NCI-H1417 treated with DMSO at 0.1 percent for 48 hours (cell line): ENCODE measurements around the gene SUGP1.

Source experiments
- DNase-seq: peaks from one replicate; lab custom pipeline; 2025; lab: John Stamatoyannopoulos, UW

The SUGP1 gene

GRCh38 chr19:19341026-19341425 is 20.7 kb upstream of the SUGP1 start:
- no peak for DNase-seq

- no peak for DNase-seq
Observed at GRCh38 chr19:19338082-19338481, 17.8 kb upstream of the SUGP1 start.

GRCh38 chr19:19337120-19337519 is 16.8 kb upstream of the SUGP1 start:
- no peak for DNase-seq

GRCh38 chr19:19336597-19336996 is 16.3 kb upstream of the SUGP1 start:
- DNase-seq: no peak

GRCh38 chr19:19335408-19336158 is 15.3 kb upstream of the SUGP1 start:
- no peak for DNase-seq

GRCh38 chr19:19334989-19335344 is 14.7 kb upstream of the SUGP1 start:
- DNase-seq: no peak

- no peak for DNase-seq
Observed at GRCh38 chr19:19334063-19334988, 14.0 kb upstream of the SUGP1 start.

GRCh38 chr19:19329126-19329525 is 8.8 kb upstream of the SUGP1 start:
- DNase-seq: no peak

GRCh38 chr19:19327672-19328071 is 7.4 kb upstream of the SUGP1 start:
- DNase-seq: no peak

GRCh38 chr19:19324059-19324770 is 3.9 kb upstream of the SUGP1 start:
- no peak for DNase-seq

- DNase-seq: no peak
Observed at GRCh38 chr19:19321141-19321577, 850 bp upstream of the SUGP1 start.

GRCh38 chr19:19319732-19320360 is 463 bp downstream of the SUGP1 start:
- DNase-seq: no peak

GRCh38 chr19:19316082-19316481 is 4.2 kb downstream of the SUGP1 start:
- no peak for DNase-seq

- DNase-seq: no peak
Observed at GRCh38 chr19:19315444-19315843, 4.9 kb downstream of the SUGP1 start.

GRCh38 chr19:19308373-19308772 is 11.9 kb downstream of the SUGP1 start:
- DNase-seq: no peak

GRCh38 chr19:19306191-19306590 is 14.1 kb downstream of the SUGP1 start:
- no peak for DNase-seq

GRCh38 chr19:19305696-19306095 is 14.6 kb downstream of the SUGP1 start:
- DNase-seq: no peak

GRCh38 chr19:19305066-19305465 is 15.2 kb downstream of the SUGP1 start:
- DNase-seq: no peak

GRCh38 chr19:19304186-19304965 is 15.9 kb downstream of the SUGP1 start:
- no peak for DNase-seq

- no peak for DNase-seq
Observed at GRCh38 chr19:19303411-19303810, 16.9 kb downstream of the SUGP1 start.

GRCh38 chr19:19300613-19301012 is 19.7 kb downstream of the SUGP1 start:
- DNase-seq: no peak
